Heart left ventricle (tissue), 16 donors: ENCODE data around the gene SPI1. TPM values are rescaled to one million over a fixed set of nuclear protein-coding genes. Genes with fewer than 3 reads are reported as not detected.
A peak's percentile ranks its signal among the peaks of the same experiment; 100 is the strongest.
"Not testable (repeated sequence)": the region's sequence is repeated elsewhere in the genome, so short reads cannot be mapped to it uniquely, and the experiment has no call there.

Source experiments
- ATAC-seq, 4 donors: fragments of 200-7000 bp; cut with Tn5 transposase; one replicate each; pipeline ENCODE4 v1.9.1; 2020 to 2022; ENCODE audit warnings: moderate library complexity in 4 of 4, mild to moderate bottlenecking in 3 of 4, moderate number of reproducible peaks in 1 of 4
- DNase-seq, 5 donors: peaks; one replicate each; pipeline ENCODE4 v3.0.0-alpha.2; 2020
- H3K27ac ChIP-seq, 12 donors: fragments of 200-600 bp; sonication (generic) in 4 of 12; one replicate each; pipeline versions ENCODE4 v1.5.0 to v1.8.0; 2016 to 2022; ENCODE audit warnings: mild to moderate bottlenecking in 2 of 12
- H3K27me3 ChIP-seq, 9 donors: fragments of 200-600 bp; sonication (generic) in 2 of 9; one replicate each; pipeline versions ENCODE4 v1.5.1 to v1.8.0; 2016 to 2022; ENCODE audit warnings: mild to moderate bottlenecking in 3 of 9
- H3K36me3 ChIP-seq, 9 donors: fragments of 200-600 bp; sonication (generic) in 2 of 9; one replicate each; pipeline versions ENCODE4 v1.5.0 to v1.8.0; 2018 to 2022; ENCODE audit warnings: mild to moderate bottlenecking in 2 of 9
- H3K4me1 ChIP-seq, 12 donors: fragments of 200-600 bp; sonication (generic) in 4 of 12; one replicate each; pipeline versions ENCODE4 v1.5.0 to v1.8.0; 2016 to 2022; ENCODE audit warnings: mild to moderate bottlenecking in 3 of 12
- H3K4me3 ChIP-seq, 12 donors: fragments of 200-600 bp; sonication (generic) in 4 of 12; one replicate each; pipeline versions ENCODE4 v1.5.0 to v1.8.0; 2017 to 2022; ENCODE audit warnings: mild to moderate bottlenecking in 9 of 12, moderate library complexity in 4 of 12
- H3K9me3 ChIP-seq, 12 donors: fragments of 200-600 bp; sonication (generic) in 4 of 12; one replicate each; pipeline versions ENCODE4 v1.5.0 to v1.8.0; 2016 to 2022; ENCODE audit warnings: mild to moderate bottlenecking in 1 of 12
- CTCF ChIP-seq, 12 donors: fragments of 200-600 bp; sonication (generic) in 4 of 12; IDR thresholded peaks; one replicate each; pipeline versions ENCODE4 v1.5.0 to v1.8.0; 2018 to 2022; ENCODE audit warnings: antibody characterized with exemption in 12 of 12, mild to moderate bottlenecking in 5 of 12
- POLR2A ChIP-seq, 2 donors: fragments of 450-650 bp; IDR thresholded peaks; one replicate each; pipeline ENCODE4 v1.6.1; 2017; ENCODE audit warnings: antibody characterized with exemption in 2 of 2, mild to moderate bottlenecking in 2 of 2, moderate library complexity in 2 of 2
- WGBS, 4 donors: extraction: QIAGEN DNeasy Blood & Tissue Kit in 2 of 4; methylation state at CpG; one replicate each; pipeline versions ENCODE4 v1.1.5 to v1.1.7; 2013 to 2018; 5-methylcytosine and 5-hydroxymethylcytosine counted together
- intact Hi-C, 10 donors: fragments of 100-400 bp; cut with DNase I; formaldehyde crosslinking; loops; one replicate each; pipeline versions ENCODE4 v1.11.1 to v1.14.2; 2022
- polyA plus RNA-seq, 2 donors: library from polyadenylated mRNA; stranded (reverse); fragments of 200-250 nt; gene quantifications; one replicate each; pipeline ENCODE4 v1.2.3, GENCODE V29; 2013
- total RNA-seq, 9 donors: library from RNA; depleted of rRNA in 2 of 9; stranded (reverse); fragments of >200 nt in 2 of 9; fragmentation: NEBNext Ultra II Directional in 3 of 9; extraction: Animal tissue kit (Norgen Biotek cat#: 25700) in 3 of 9; gene quantifications; one replicate each; pipeline versions ENCODE4 v1.1.0 to v1.2.4, GENCODE V29; 2016 to 2023
- donor health status: ischemic (EF 13 %, LVEDD 7.1; RV severe dilation, severe dysfunction).
- donor health status: healthy with polysubstance abuse.
- donor health status: DM: no; HTN: yes; CAD: no.
- donor health status: DM: no; HTN: no; CAD: no.
- donor health status: ischemic (EF 25% LVEDD 6.9; RV normal size, moderate dysfunction).
- donor health status: ischemic (EF 25% LVEDD 5.7; RV mildly dilated, moderate dysfunction).
- donor health status: healthy.
- donor health status: DM: yes; HTN: yes; CAD: no.
- donor health status: ischemic (EF 35%, LVEDD 5.7; RV mildly dilated, moderate dysfunction).
- donor health status: nonischemic (EF 11% LVEDD 7.7; RV severe dilation, severe dysfunction).
- donor health status: DM: yes; HTN: yes; CAD: no.
- donor health status: PGD.
- donor health status: ischemic (EF 29% LVEDD 5.4; RV normal size, mild dysfunction).
- donor health status: nonischemic (EF 23%, LVEDD 6.1; RV moderate dilation, normal function).

Gene SPI1
- total and polyA plus RNA-seq, 11 donors = 2.8 to 78.9 (median 8.1) TPM

GRCh38 chr11:47324520-47324919, 53.8 kb downstream of the SPI1 start:
- intact Hi-C loops = loop anchor here in 3 of 10 donors (5.0 to 10.0 kb wide), 2 partner anchors 37 to 50 kb away; partner anchors contain the start of gene MADD (in 2 of the 3)
- Histone ChIP-seq H3K4me3 (no peak overlapping the region), H3K27me3 (no peaks in the 10 kb centered on the region), H3K36me3 (peaks cover 0 to 77% (median 16%) of the 10 kb centered on the region in 9 donors), H3K4me1 (peaks cover 0 to 26% (median 15%) of the 10 kb centered on the region in 12 donors), H3K27ac (no peak overlapping the region), H3K9me3 (no peaks in the 10 kb centered on the region)
- DNase-seq (no peak), ATAC-seq (peak in 2 of 4 donors; percentile 0 to 2)
- no peak for TF ChIP-seq CTCF (IDR thresholded peaks at IDR 0.05)
- WGBS, 4 donors = 82 to 89% (median 86%) methylated on average over 12 of the region's 12 CpGs

- H3K27me3 ChIP-seq = no peaks in the 10 kb centered on the region
- DNase-seq = no peak
- ATAC-seq = no peak
- H3K9me3 ChIP-seq = no peaks in the 10 kb centered on the region
- H3K27ac ChIP-seq = no peak overlapping the region
- no peak for TF ChIP-seq POLR2A (IDR thresholded peaks at IDR 0.05)
- intact Hi-C loops = loop anchor here in 1 of 10 donors (5.0 kb wide), 1 partner anchor 46 kb away; the partner anchor contains the start of gene MADD
- WGBS, 4 donors = 79 to 89% (median 83%) methylated on average over 2 of the region's 2 CpGs
- H3K4me1 ChIP-seq = peaks cover 0 to 3% (median 0%) of the 10 kb centered on the region in 12 donors
- H3K36me3 ChIP-seq = peaks cover 0 to 94% (median 67%) of the 10 kb centered on the region in 9 donors
- no peak overlapping the region for H3K4me3 ChIP-seq
Observed at GRCh38 chr11:47318166-47318565, 60.2 kb downstream of the SPI1 start.

- TF ChIP-seq CTCF (IDR thresholded peaks at IDR 0.05) (no peak), POLR2A (IDR thresholded peaks at IDR 0.05) (no peak)
- ATAC-seq (no peak), DNase-seq (no peak)
- Histone ChIP-seq H3K27me3 (no peaks in the 10 kb centered on the region), H3K4me1 (peaks cover 0 to 3% (median 0%) of the 10 kb centered on the region in 12 donors), H3K9me3 (no peaks in the 10 kb centered on the region), H3K27ac (no peak overlapping the region), H3K4me3 (no peak overlapping the region), H3K36me3 (peaks cover 0 to 96% (median 74%) of the 10 kb centered on the region in 9 donors)
- 83 to 85% (median 84%) methylated on average over 5 of the region's 5 CpGs for WGBS, 4 donors
- intact Hi-C loops = loop anchor here in 1 of 10 donors (5.0 kb wide), 1 partner anchor 45 kb away; the partner anchor contains the start of gene MADD
Observed at GRCh38 chr11:47317064-47317828, 61.1 kb downstream of the SPI1 start.

GRCh38 chr11:47316501-47316900, 61.8 kb downstream of the SPI1 start:
- H3K4me3 ChIP-seq = not testable (repeated sequence)
- intact Hi-C loops = loop anchor here in 1 of 10 donors (5.0 kb wide), 1 partner anchor 44 kb away; the partner anchor contains the start of gene MADD

GRCh38 chr11:47314992-47315391, 63.4 kb downstream of the SPI1 start:
- H3K36me3 ChIP-seq = peaks cover 0 to 100% (median 97%) of the 10 kb centered on the region in 9 donors

More at GRCh38 chr11:47316501-47316900, 61.8 kb downstream of the SPI1 start:
- not testable (repeated sequence) for ATAC-seq, H3K27me3 ChIP-seq, DNase-seq, H3K9me3 ChIP-seq, H3K27ac ChIP-seq, H3K4me1 ChIP-seq
- 81 to 89% (median 87%) methylated on average over 8 of the region's 8 CpGs for WGBS, 4 donors
- H3K36me3 ChIP-seq = peaks cover 0 to 96% (median 81%) of the 10 kb centered on the region in 9 donors

More at GRCh38 chr11:47314992-47315391, 63.4 kb downstream of the SPI1 start:
- intact Hi-C loops = loop anchor here in 1 of 10 donors (5.0 kb wide), 1 partner anchor 43 kb away; the partner anchor contains the start of gene MADD
- Histone ChIP-seq H3K27ac (no peak overlapping the region), H3K4me3 (no peak overlapping the region), H3K9me3 (no peaks in the 10 kb centered on the region), H3K4me1 (peaks cover 0 to 3% (median 0%) of the 10 kb centered on the region in 12 donors), H3K27me3 (no peaks in the 10 kb centered on the region)
- no peak for ATAC-seq
- 77 to 84% (median 82%) methylated on average over 5 of the region's 5 CpGs for WGBS, 4 donors
- TF ChIP-seq CTCF (IDR thresholded peaks at IDR 0.05) (no peak), POLR2A (IDR thresholded peaks at IDR 0.05) (no peak)
- no peak for DNase-seq
